B cell (primary cell): ENCODE measurements around the gene ADCY3.

ENCODE experiments used
- EZH2 ChIP-seq: IDR thresholded peaks from 2 replicates; pipeline ENCODE4 v1.6.1; 2012; ENCODE audit warnings: borderline replicate concordance, low read depth, mild to moderate bottlenecking, moderate library complexity, low read length; ENCODE audit not compliant: insufficient read depth, poor library complexity, severe bottlenecking
- TF ChIP-seq, protein P1 (sequence below): fragments of 200-600 bp; IDR thresholded peaks from one replicate; pipeline ENCODE4 v1.8.0; 2022; ENCODE audit warnings: antibody characterized with exemption, mild to moderate bottlenecking

DNA sequence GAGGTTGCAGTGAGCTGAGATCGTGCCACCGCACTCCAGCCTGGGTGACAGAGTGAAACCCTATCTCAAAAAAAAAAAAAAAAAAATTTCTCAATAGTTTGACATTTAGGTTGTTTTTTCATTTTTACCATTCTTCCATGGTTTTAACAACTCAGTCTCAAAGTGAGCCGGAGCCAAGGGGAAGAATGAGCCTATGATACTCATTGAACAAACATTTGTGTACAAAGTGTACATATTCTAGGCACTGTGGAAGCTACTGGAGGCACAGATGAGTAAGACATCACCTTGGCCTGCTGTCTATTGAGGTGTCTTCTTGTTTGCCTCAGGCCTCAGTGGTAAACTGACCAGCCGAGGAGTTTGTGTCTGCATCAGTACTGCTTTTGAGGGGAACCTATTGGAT, 104.9 kb downstream of the ADCY3 start:
- TF ChIP-seq, protein P1, sequence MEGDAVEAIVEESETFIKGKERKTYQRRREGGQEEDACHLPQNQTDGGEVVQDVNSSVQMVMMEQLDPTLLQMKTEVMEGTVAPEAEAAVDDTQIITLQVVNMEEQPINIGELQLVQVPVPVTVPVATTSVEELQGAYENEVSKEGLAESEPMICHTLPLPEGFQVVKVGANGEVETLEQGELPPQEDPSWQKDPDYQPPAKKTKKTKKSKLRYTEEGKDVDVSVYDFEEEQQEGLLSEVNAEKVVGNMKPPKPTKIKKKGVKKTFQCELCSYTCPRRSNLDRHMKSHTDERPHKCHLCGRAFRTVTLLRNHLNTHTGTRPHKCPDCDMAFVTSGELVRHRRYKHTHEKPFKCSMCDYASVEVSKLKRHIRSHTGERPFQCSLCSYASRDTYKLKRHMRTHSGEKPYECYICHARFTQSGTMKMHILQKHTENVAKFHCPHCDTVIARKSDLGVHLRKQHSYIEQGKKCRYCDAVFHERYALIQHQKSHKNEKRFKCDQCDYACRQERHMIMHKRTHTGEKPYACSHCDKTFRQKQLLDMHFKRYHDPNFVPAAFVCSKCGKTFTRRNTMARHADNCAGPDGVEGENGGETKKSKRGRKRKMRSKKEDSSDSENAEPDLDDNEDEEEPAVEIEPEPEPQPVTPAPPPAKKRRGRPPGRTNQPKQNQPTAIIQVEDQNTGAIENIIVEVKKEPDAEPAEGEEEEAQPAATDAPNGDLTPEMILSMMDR: no peak
- no peak for TF ChIP-seq EZH2
